H1 (cell line): ENCODE results near the gene GPR137. TPM values are rescaled to one million over a fixed set of nuclear protein-coding genes. Genes with fewer than 3 reads are reported as not detected.

ENCODE experiments used
- CTCF ChIA-PET: fragments of 300-600 bp; sonication (Branson Sonifier 250); formaldehyde crosslinking; loops from one replicate; lab custom pipeline; 2021; ENCODE audit not compliant: partially characterized antibody; lab: Charles Lee
- POLR2A ChIA-PET: fragments of 300-600 bp; sonication (Branson Sonifier 250); formaldehyde crosslinking; loops from one replicate; lab custom pipeline; 2021; ENCODE audit warnings: inconsistent platforms; ENCODE audit not compliant: partially characterized antibody; lab: Charles Lee
- DNase-seq, 2 experiments: peaks; one replicate each; pipeline versions ENCODE4 v3.0.0 to v3.0.0-alpha.2; 2010 to 2022; ENCODE audit warnings: low spot score in 2 of 2, low read depth in 1 of 2, mixed read lengths in 1 of 2
- FAIRE-seq: peaks from 2 replicates; lab custom pipeline; 2011; peaks lifted over from hg19 to GRCh38; lab: Jason Lieb, UNC
- H2AFZ ChIP-seq: 2 replicates; pipeline ENCODE4 v1.8.1; 2012; ENCODE audit warnings: low read length, inconsistent platforms
- H2AK5ac ChIP-seq: 2 replicates; pipeline ENCODE4 v1.6.1; 2013; ENCODE audit warnings: low read depth, low read length
- H2BK120ac ChIP-seq: replicated peaks from 2 replicates; pipeline ENCODE3; 2013; ENCODE audit warnings: low read depth, low read length, inconsistent platforms
- H2BK12ac ChIP-seq: 2 replicates; pipeline ENCODE4 v1.6.1; 2013; ENCODE audit warnings: low read depth, low read length
- H2BK15ac ChIP-seq: 2 replicates; pipeline ENCODE4 v1.6.1; 2013; ENCODE audit warnings: low read length
- H2BK20ac ChIP-seq: 2 replicates; pipeline ENCODE4 v1.6.1; 2013; ENCODE audit warnings: low read length
- H2BK5ac ChIP-seq: 2 replicates; pipeline ENCODE4 v1.6.1; 2013; ENCODE audit warnings: low read depth, low read length
- H3K14ac ChIP-seq: 2 replicates; pipeline ENCODE4 v1.6.1; 2013; ENCODE audit warnings: inconsistent platforms; ENCODE audit not compliant: insufficient read length
- H3K18ac ChIP-seq: 2 replicates; pipeline ENCODE4 v1.6.1; 2013; ENCODE audit warnings: low read length; ENCODE audit errors: extremely low read depth
- H3K23ac ChIP-seq: 2 replicates; pipeline ENCODE4 v1.6.1; 2013; ENCODE audit warnings: inconsistent platforms; ENCODE audit not compliant: insufficient read length
- H3K23me2 ChIP-seq: 2 replicates; pipeline ENCODE4 v1.6.1; 2013; ENCODE audit warnings: low read depth, low read length
- H3K27ac ChIP-seq: 2 replicates; pipeline ENCODE4 v1.6.1; 2011; ENCODE audit warnings: low read depth, low read length, inconsistent platforms
- H3K27me3 ChIP-seq, 4 experiments: replicated peaks in 1 of 4; 1 replicate in 1 of 4; 2 replicates in 3 of 4; pipeline versions ENCODE4 v1.6.1 to v1.8.1; 2011 to 2013; ENCODE audit warnings: low read length in 3 of 4, mild to moderate bottlenecking in 3 of 4, inconsistent platforms in 2 of 4, mixed read lengths in 2 of 4, moderate library complexity in 1 of 4; ENCODE audit not compliant: control insufficient read depth in 3 of 4, insufficient read depth in 3 of 4; ENCODE audit errors: extremely low read depth in 1 of 4
- H3K36me3 ChIP-seq, 4 experiments: 2 replicates each; pipeline versions ENCODE4 v1.6.1 to v1.8.1; 2011 to 2013; ENCODE audit warnings: mild to moderate bottlenecking in 4 of 4, low read length in 3 of 4, moderate library complexity in 2 of 4, control low read depth in 1 of 4, inconsistent platforms in 1 of 4; ENCODE audit not compliant: insufficient read depth in 4 of 4, control insufficient read depth in 2 of 4
- H3K4ac ChIP-seq: replicated peaks from 2 replicates; pipeline ENCODE3; 2013; ENCODE audit warnings: low read length, low read depth, mixed read lengths, inconsistent platforms; ENCODE audit not compliant: insufficient read length
- H3K4me1 ChIP-seq, 4 experiments: replicated peaks in 1 of 4; 1 replicate in 1 of 4; 2 replicates in 3 of 4; pipeline versions ENCODE4 v1.6.1 to v1.8.1; 2011 to 2013; ENCODE audit warnings: low read length in 3 of 4, inconsistent platforms in 2 of 4, mixed read lengths in 1 of 4; ENCODE audit not compliant: insufficient read depth in 4 of 4, control insufficient read depth in 3 of 4
- H3K4me2 ChIP-seq, 2 experiments: 2 replicates each; pipeline versions ENCODE4 v1.6.1 to v1.8.1; 2011 to 2013; ENCODE audit warnings: low read depth in 2 of 2, low read length in 2 of 2, control low read depth in 1 of 2, inconsistent platforms in 1 of 2, mild to moderate bottlenecking in 1 of 2; ENCODE audit not compliant: insufficient read depth in 1 of 2
- H3K4me3 ChIP-seq, 4 experiments: fragments of 200-600, 300-600 bp in 1 of 4; sonication (generic), shearing (Covaris generic), sonication (Bioruptor Twin) in 1 of 4; 2 replicates each; pipeline versions ENCODE4 v1.5.1 to v1.8.1; 2011 to 2016; ENCODE audit warnings: low read length in 4 of 4, low read depth in 3 of 4, control low read depth in 2 of 4, inconsistent platforms in 2 of 4, mild to moderate bottlenecking in 2 of 4, mixed read lengths in 1 of 4, moderate library complexity in 1 of 4; ENCODE audit not compliant: insufficient read depth in 2 of 4; ENCODE audit errors: extremely low read depth in 1 of 4
- H3K56ac ChIP-seq: replicated peaks from 2 replicates; pipeline ENCODE3; 2013; ENCODE audit warnings: low read depth, mild to moderate bottlenecking, mixed read lengths, low read length, inconsistent platforms; ENCODE audit not compliant: insufficient read length
- H3K79me1 ChIP-seq: 2 replicates; pipeline ENCODE4 v1.6.1; 2013; ENCODE audit warnings: low read depth, low read length, control low read depth
- H3K79me2 ChIP-seq, 2 experiments: 2 replicates each; pipeline versions ENCODE4 v1.6.1 to v1.8.1; 2012 to 2013; ENCODE audit warnings: low read length in 2 of 2, mild to moderate bottlenecking in 2 of 2, inconsistent platforms in 1 of 2; ENCODE audit not compliant: insufficient read depth in 2 of 2, control insufficient read depth in 1 of 2
- H3K9ac ChIP-seq, 4 experiments: replicated peaks in 1 of 4; 1 replicate in 1 of 4; 2 replicates in 3 of 4; pipeline versions ENCODE4 v1.6.1 to v1.8.1; 2011 to 2013; ENCODE audit warnings: low read depth in 3 of 4, low read length in 3 of 4, control low read depth in 2 of 4, mild to moderate bottlenecking in 2 of 4, moderate library complexity in 2 of 4, inconsistent platforms in 1 of 4; ENCODE audit errors: extremely low read depth in 1 of 4
- H3K9me3 ChIP-seq, 2 experiments: 2 replicates each; pipeline versions ENCODE4 v1.6.1 to v1.8.1; 2012 to 2013; ENCODE audit warnings: mild to moderate bottlenecking in 2 of 2, moderate library complexity in 2 of 2, control low read depth in 1 of 2, inconsistent platforms in 1 of 2, low read depth in 1 of 2, low read length in 1 of 2, mixed read lengths in 1 of 2; ENCODE audit not compliant: insufficient read depth in 2 of 2
- H4K20me1 ChIP-seq, 2 experiments: replicated peaks in 1 of 2; 2 replicates each; pipeline versions ENCODE3 to v1.8.1; 2011 to 2013; ENCODE audit warnings: inconsistent platforms in 2 of 2, low read length in 2 of 2, mild to moderate bottlenecking in 1 of 2; ENCODE audit not compliant: insufficient read depth in 2 of 2, control insufficient read depth in 1 of 2
- H4K5ac ChIP-seq: 2 replicates; pipeline ENCODE4 v1.6.1; 2013; ENCODE audit warnings: low read length, low read depth, mixed read lengths, inconsistent platforms; ENCODE audit not compliant: insufficient read length
- H4K8ac ChIP-seq: 2 replicates; pipeline ENCODE4 v1.8.0; 2013; ENCODE audit warnings: mild to moderate bottlenecking, moderate library complexity, low read length, inconsistent platforms; ENCODE audit not compliant: insufficient read depth; ENCODE audit errors: extremely low read depth
- H4K91ac ChIP-seq: replicated peaks from 2 replicates; pipeline ENCODE3; 2013; ENCODE audit warnings: low read length, mixed read lengths, inconsistent platforms; ENCODE audit not compliant: insufficient read length
- GTF2F1 ChIP-seq: IDR thresholded peaks from 2 replicates; pipeline ENCODE4 v1.6.1; 2012; ENCODE audit warnings: low read depth, low read length, improper control_type of control experiment, borderline replicate concordance
- HDAC2 ChIP-seq, 2 experiments: fragments of 300-600 bp in 1 of 2; sonication (generic) in 1 of 2; IDR thresholded peaks; 2 replicates each; pipeline ENCODE4 v1.6.1; 2011 to 2012; ENCODE audit warnings: low read depth in 2 of 2, low read length in 2 of 2, mild to moderate bottlenecking in 2 of 2, moderate library complexity in 2 of 2, borderline replicate concordance in 1 of 2, inconsistent platforms in 1 of 2
- HDAC6 ChIP-seq: IDR thresholded peaks from one replicate; pipeline ENCODE4 v1.7.1; 2012; ENCODE audit warnings: low read depth, mild to moderate bottlenecking, inconsistent platforms, low read length, moderate library complexity
- JUN ChIP-seq: IDR thresholded peaks from 2 replicates; pipeline ENCODE4 v1.6.1; 2011; ENCODE audit warnings: low read depth, mild to moderate bottlenecking, improper control_type of control experiment, low read length
- KDM5A ChIP-seq: fragments of 200-600 bp; IDR thresholded peaks from 2 replicates; pipeline ENCODE4 v1.7.1; 2012; ENCODE audit warnings: mild to moderate bottlenecking, low read length, inconsistent platforms, mixed read lengths
- NANOG ChIP-seq: IDR thresholded peaks from 2 replicates; pipeline ENCODE4 v1.6.1; 2011; ENCODE audit warnings: low read length, low read depth, mild to moderate bottlenecking, inconsistent platforms; ENCODE audit not compliant: insufficient read depth, poor library complexity, severe bottlenecking
- RFX5 ChIP-seq: IDR thresholded peaks from 2 replicates; pipeline ENCODE4 v1.6.1; 2011; ENCODE audit warnings: low read depth, low read length, improper control_type of control experiment, borderline replicate concordance
- SP1 ChIP-seq: IDR thresholded peaks from 2 replicates; pipeline ENCODE4 v1.6.1; 2011; ENCODE audit warnings: low read depth, low read length
- SRF ChIP-seq: IDR thresholded peaks from 2 replicates; pipeline ENCODE4 v1.6.1; 2011; ENCODE audit warnings: mild to moderate bottlenecking, low read depth, low read length, moderate library complexity
- WGBS, 2 experiments: shearing (Covaris generic) in 1 of 2; methylation state at CpG; one replicate each; pipeline versions ENCODE4 v1.1.6 to v1.1.7; 2013 to 2015; ENCODE audit warnings: low lambda C conversion rate in 2 of 2, mixed read lengths in 2 of 2, inconsistent platforms in 1 of 2, low coverage in 1 of 2, missing lambda C conversion rate in 1 of 2; ENCODE audit not compliant: insufficient replicate concordance in 2 of 2, insufficient coverage in 1 of 2, insufficient read length in 1 of 2; ENCODE audit errors: extremely low coverage in 1 of 2, missing lambda C conversion rate in 1 of 2; 5-methylcytosine and 5-hydroxymethylcytosine counted together
- polyA plus RNA-seq, 7 experiments: library from polyadenylated mRNA; depleted of rRNA in 3 of 7; stranded (reverse) in 5 of 7; unstranded in 2 of 7; fragments of >200 nt in 5 of 7; fragments of 200-250 nt in 2 of 7; gene quantifications; 1 replicate in 5 of 7; 2 replicates in 1 of 7; 4 replicates in 1 of 7; pipeline versions ENCODE4 v1.2.1 to v1.2.3, GENCODE V29; 2011 to 2013; ENCODE audit warnings: missing spikeins in 2 of 7, mixed read lengths in 2 of 7
- total RNA-seq: library from RNA; stranded (reverse); fragmentation: NEBNext Ultra II Directional; extraction: Animal tissue kit (Norgen Biotek cat#: 25700); gene quantifications from 2 replicates; pipeline ENCODE4 v1.2.1, GENCODE V29; 2021
- TF ChIP-seq, protein P1 (sequence below): IDR thresholded peaks from 2 replicates; pipeline ENCODE4 v1.6.1; 2011; ENCODE audit warnings: low read length, improper control_type of control experiment

GPR137 gene
- total and polyA plus RNA-seq, 2 of the 8 experiments (the other 6 are each of a cell fraction or from before 2014, with no cell fraction given) = 36.2 to 37.8 TPM

DNA sequence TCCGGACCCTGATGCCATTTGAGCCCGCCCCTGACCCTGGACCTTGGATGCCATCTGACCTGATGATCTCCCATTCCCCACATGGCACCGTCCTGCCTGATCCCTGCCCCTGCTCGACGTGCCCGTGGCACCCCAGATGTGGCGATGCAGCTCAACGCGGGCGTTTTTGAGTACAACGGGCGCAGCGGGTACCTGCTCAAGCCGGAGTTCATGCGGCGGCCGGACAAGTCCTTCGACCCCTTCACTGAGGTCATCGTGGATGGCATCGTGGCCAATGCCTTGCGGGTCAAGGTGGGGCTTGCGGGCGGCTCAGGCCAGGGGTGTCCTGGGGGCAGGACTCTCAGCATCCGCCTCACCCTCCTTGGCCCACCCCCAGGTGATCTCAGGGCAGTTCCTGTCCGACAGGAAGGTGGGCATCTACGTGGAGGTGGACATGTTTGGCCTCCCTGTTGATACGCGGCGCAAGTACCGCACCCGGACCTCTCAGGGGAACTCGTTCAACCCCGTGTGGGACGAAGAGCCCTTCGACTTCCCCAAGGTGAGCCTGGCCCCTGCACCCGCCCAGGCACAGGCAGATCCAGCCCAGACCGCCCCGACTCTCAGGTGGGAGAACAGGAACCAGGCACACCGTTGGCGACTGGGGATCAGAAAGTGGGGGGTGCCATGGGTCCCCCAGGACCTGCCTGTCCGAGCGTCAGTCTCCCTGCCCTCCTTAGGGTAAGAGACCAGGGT is 23.2 kb upstream of the GPR137 start:
- Histone ChIP-seq H2BK15ac (no peak overlapping the region), H3K14ac (no peak overlapping the region), H2AFZ (no peak overlapping the region), H2BK20ac (no peak overlapping the region), H3K4ac (no peak overlapping the region), H2BK5ac (no peak overlapping the region; the same call in 1 of the 2 replicates), H4K8ac (no peak overlapping the region; the same call in 1 of the 2 replicates), H3K4me2 (no peak overlapping the region), H3K27ac (no peak overlapping the region), H3K23ac (no peak overlapping the region), H3K56ac (no peak overlapping the region), H3K4me3 (no peak overlapping the region), H3K27me3 (no peaks in the 10 kb centered on the region), H3K79me1 (no peaks in the 10 kb centered on the region), H3K79me2 (no peaks in the 10 kb centered on the region), H3K36me3 (peaks cover 22 to 81% (median 39%) of the 10 kb centered on the region in 4 experiments), H3K9me3 (no peaks in the 10 kb centered on the region), H2AK5ac (no peak overlapping the region), H3K23me2 (no peaks in the 10 kb centered on the region), H4K91ac (no peak overlapping the region), H2BK120ac (no peak overlapping the region)
- CTCF ChIA-PET = interaction anchor here (0.9 to 8.5 kb wide), 10 partner anchors 6 to 81 kb away, joined by 3 to 102 read pairs (median 6); partner anchors contain the start of genes CATSPERZ, FERMT3, PLCB3 and PPP1R14B
- DNase-seq = no peak
- TF ChIP-seq SP1 (no peak), JUN (no peak), SRF (no peak), NANOG (no peak), HDAC6 (no peak), KDM5A (no peak), GTF2F1 (no peak), RFX5 (no peak), HDAC2 (IDR thresholded peaks at IDR 0.05; ENCODE audit: borderline replicate concordance in 1 of 2, low read depth in 2 of 2, low read length in 2 of 2) (no peak)
- TF ChIP-seq, protein P1, sequence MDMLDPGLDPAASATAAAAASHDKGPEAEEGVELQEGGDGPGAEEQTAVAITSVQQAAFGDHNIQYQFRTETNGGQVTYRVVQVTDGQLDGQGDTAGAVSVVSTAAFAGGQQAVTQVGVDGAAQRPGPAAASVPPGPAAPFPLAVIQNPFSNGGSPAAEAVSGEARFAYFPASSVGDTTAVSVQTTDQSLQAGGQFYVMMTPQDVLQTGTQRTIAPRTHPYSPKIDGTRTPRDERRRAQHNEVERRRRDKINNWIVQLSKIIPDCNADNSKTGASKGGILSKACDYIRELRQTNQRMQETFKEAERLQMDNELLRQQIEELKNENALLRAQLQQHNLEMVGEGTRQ = no peak
- TF ChIP-seq, all 59 proteins: peak for 0
- no peak for FAIRE-seq
- POLR2A ChIA-PET = interaction anchor here (1.2 to 11.9 kb wide), 5 partner anchors 6 to 38 kb away, joined by 3 to 352 read pairs (median 5); partner anchors contain the start of genes CATSPERZ, FKBP2, PLCB3 and PPP1R14B
- H3K4me1 ChIP-seq = no peaks in the 10 kb centered on the region; a peak in 3 of 7 replicates
- WGBS, 2 experiments = 94% methylated on average over 42 of the region's 42 CpGs; no CpG with 5 or more reads in 1 of the 2 experiments
- H3K18ac ChIP-seq = no peak overlapping the region
- H3K9ac ChIP-seq = no peak overlapping the region
- no peak overlapping the region for H4K5ac ChIP-seq
- H4K20me1 ChIP-seq = peaks cover 8 to 20% of the 10 kb centered on the region in 2 experiments
- H2BK12ac ChIP-seq = no peak overlapping the region
